A673 (cell line): ENCODE results near the gene LILRB1.
"Not testable (repeated sequence)": the region's sequence is repeated elsewhere in the genome, so short reads cannot be mapped to it uniquely, and the experiment has no call there.

Experiments
- CTCF ChIP-seq: fragments of 300-800, 200-600 bp; sonication (generic); conservative IDR thresholded peaks from 2 replicates; pipeline ENCODE4 v1.5.1; 2017; ENCODE audit warnings: low read depth, mild to moderate bottlenecking, antibody characterized with exemption, low read length, moderate library complexity, mixed read lengths
- EZH2 ChIP-seq: fragments of 200-600 bp; sonication (generic); IDR thresholded peaks from 2 replicates; pipeline ENCODE4 v1.6.1; 2017; ENCODE audit warnings: borderline replicate concordance, low read depth, mild to moderate bottlenecking, mixed read lengths, antibody characterized with exemption, low read length; ENCODE audit not compliant: poor library complexity, severe bottlenecking

GRCh38 chr19:54624934-54625730 lies 5.2 kb upstream of the LILRB1 start:
- TF ChIP-seq CTCF, EZH2: not testable (repeated sequence)
